Muscle layer of duodenum (tissue), 2 donors: Measurements from ENCODE around the gene PNPT1.
"Not testable (repeated sequence)": the region's sequence is repeated elsewhere in the genome, so short reads cannot be mapped to it uniquely, and the experiment has no call there.

Source experiments
- H3K27ac ChIP-seq: one replicate; pipeline ENCODE4 v1.7.0; 2013; ENCODE audit warnings: mild to moderate bottlenecking, low read length
- H3K27me3 ChIP-seq: one replicate; pipeline ENCODE4 v1.7.0; 2013; ENCODE audit warnings: low read depth, mild to moderate bottlenecking, control low read depth, low read length
- H3K36me3 ChIP-seq, 2 donors: one replicate each; pipeline ENCODE4 v1.7.0; 2013; ENCODE audit warnings: low read length in 2 of 2, control low read depth in 1 of 2, mild to moderate bottlenecking in 1 of 2; ENCODE audit not compliant: insufficient read depth in 2 of 2, control insufficient read depth in 1 of 2
- H3K4me1 ChIP-seq, 2 donors: one replicate each; pipeline ENCODE4 v1.7.0; 2013; ENCODE audit warnings: low read length in 2 of 2, mild to moderate bottlenecking in 2 of 2, control low read depth in 1 of 2, moderate library complexity in 1 of 2; ENCODE audit not compliant: insufficient read depth in 2 of 2, control insufficient read depth in 1 of 2
- H3K4me3 ChIP-seq, 2 donors: one replicate each; pipeline ENCODE4 v1.7.0; 2013; ENCODE audit warnings: low read length in 2 of 2, low read depth in 1 of 2, mild to moderate bottlenecking in 1 of 2
- H3K9me3 ChIP-seq, 2 donors: one replicate each; pipeline ENCODE4 v1.7.0; 2013; ENCODE audit warnings: low read length in 2 of 2, control low read depth in 1 of 2, mild to moderate bottlenecking in 1 of 2; ENCODE audit not compliant: control insufficient read depth in 1 of 2
- donor health status: healthy.

Gene PNPT1

GRCh38 chr2:55693181-55694125 lies at the start of gene PNPT1:
TSS of gene PNPT1 (minus strand) at chr2:55693844. CDS start at chr2:55693823, 21 bp downstream.
- Histone ChIP-seq H3K4me1 (peaks cover 3% of the 10 kb centered on the region in 2 donors), H3K9me3 (no peaks in the 10 kb centered on the region), H3K4me3 (peak within 1 kb of the TSS; percentile 96 to 100), H3K27ac (peak within 1 kb of the TSS; percentile 76), H3K36me3 (no peaks in the 10 kb centered on the region), H3K27me3 (no peaks in the 10 kb centered on the region)

- Histone ChIP-seq H3K4me1 (no peaks in the 10 kb centered on the region), H3K36me3 (no peaks in the 10 kb centered on the region), H3K4me3 (no peak overlapping the region), H3K9me3 (peaks cover 0 to 3% of the 10 kb centered on the region in 2 donors), H3K27ac (no peak overlapping the region), H3K27me3 (no peaks in the 10 kb centered on the region)
Measured at GRCh38 chr2:55742996-55743395, 49.4 kb upstream of the PNPT1 start.

GRCh38 chr2:55736019-55736536 lies 42.4 kb upstream of the PNPT1 start:
- not testable (repeated sequence) for H3K4me3 ChIP-seq, H3K27ac ChIP-seq, H3K4me1 ChIP-seq, H3K36me3 ChIP-seq, H3K27me3 ChIP-seq, H3K9me3 ChIP-seq

- Histone ChIP-seq H3K9me3 (no peaks in the 10 kb centered on the region), H3K4me1 (no peaks in the 10 kb centered on the region), H3K4me3 (no peak overlapping the region), H3K36me3 (no peaks in the 10 kb centered on the region), H3K27ac (no peak overlapping the region), H3K27me3 (no peaks in the 10 kb centered on the region)
Measured at GRCh38 chr2:55734726-55735125, 41.1 kb upstream of the PNPT1 start.

- Histone ChIP-seq H3K27me3 (no peaks in the 10 kb centered on the region), H3K27ac (no peak overlapping the region), H3K4me1 (no peaks in the 10 kb centered on the region), H3K9me3 (no peaks in the 10 kb centered on the region), H3K4me3 (no peak overlapping the region), H3K36me3 (no peaks in the 10 kb centered on the region)
Measured at GRCh38 chr2:55733335-55733734, 39.7 kb upstream of the PNPT1 start.

- no peaks in the 10 kb centered on the region for H3K36me3 ChIP-seq
- H3K27ac ChIP-seq, result no peak overlapping the region
Measured at GRCh38 chr2:55732854-55733253, 39.2 kb upstream of the PNPT1 start.

GRCh38 chr2:55729136-55729685 lies 35.6 kb upstream of the PNPT1 start:
- no peaks in the 10 kb centered on the region for H3K9me3 ChIP-seq
- H3K4me3 ChIP-seq, result no peak overlapping the region
- no peaks in the 10 kb centered on the region for H3K36me3 ChIP-seq
- H3K27ac ChIP-seq, result no peak overlapping the region
- H3K27me3 ChIP-seq, result no peaks in the 10 kb centered on the region
- H3K4me1 ChIP-seq, result no peaks in the 10 kb centered on the region

More at GRCh38 chr2:55732854-55733253, 39.2 kb upstream of the PNPT1 start:
- Histone ChIP-seq H3K9me3 (no peaks in the 10 kb centered on the region), H3K4me3 (no peak overlapping the region), H3K27me3 (no peaks in the 10 kb centered on the region), H3K4me1 (no peaks in the 10 kb centered on the region)

GRCh38 chr2:55721596-55722215 lies 28.1 kb upstream of the PNPT1 start:
- Histone ChIP-seq H3K4me3 (no peak overlapping the region), H3K9me3 (no peaks in the 10 kb centered on the region), H3K36me3 (no peaks in the 10 kb centered on the region), H3K27me3 (no peaks in the 10 kb centered on the region), H3K4me1 (no peaks in the 10 kb centered on the region), H3K27ac (no peak overlapping the region)

GRCh38 chr2:55720417-55720816 lies 26.8 kb upstream of the PNPT1 start:
- Histone ChIP-seq H3K36me3 (no peaks in the 10 kb centered on the region), H3K27ac (no peak overlapping the region), H3K27me3 (no peaks in the 10 kb centered on the region), H3K4me1 (no peaks in the 10 kb centered on the region), H3K4me3 (no peak overlapping the region), H3K9me3 (no peaks in the 10 kb centered on the region)

GRCh38 chr2:55719852-55720251 lies 26.2 kb upstream of the PNPT1 start:
- Histone ChIP-seq H3K9me3 (no peaks in the 10 kb centered on the region), H3K36me3 (no peaks in the 10 kb centered on the region), H3K4me1 (no peaks in the 10 kb centered on the region), H3K4me3 (no peak overlapping the region), H3K27ac (no peak overlapping the region), H3K27me3 (no peaks in the 10 kb centered on the region)
